Nephron progenitor cell (in vitro differentiated cells): ENCODE results near the gene YTHDC1.

Experiments
- DNase-seq: peaks from one replicate; pipeline ENCODE4 v3.0.0; 2021
- H3K27ac Mint-ChIP-seq: 2 replicates; pipeline ENCODE4 v1.8.0; 2021; ENCODE audit warnings: mild to moderate bottlenecking, moderate library complexity, mixed read lengths
- H3K27me3 Mint-ChIP-seq: 2 replicates; pipeline ENCODE4 v1.8.0; 2021; ENCODE audit warnings: mild to moderate bottlenecking, low read depth, mixed read lengths; ENCODE audit not compliant: poor library complexity
- H3K36me3 Mint-ChIP-seq: 2 replicates; pipeline ENCODE4 v1.8.0; 2021; ENCODE audit warnings: low read depth, mixed read lengths
- H3K4me1 Mint-ChIP-seq: 2 replicates; pipeline ENCODE4 v1.8.0; 2021; ENCODE audit warnings: mixed read lengths
- H3K4me3 Mint-ChIP-seq: 2 replicates; pipeline ENCODE4 v1.8.0; 2021; ENCODE audit warnings: mild to moderate bottlenecking, moderate library complexity, mixed read lengths
- H3K9me3 Mint-ChIP-seq: 2 replicates; pipeline ENCODE4 v1.8.0; 2021; ENCODE audit warnings: mild to moderate bottlenecking, moderate library complexity, mixed read lengths
- CTCF ChIP-seq: fragments of 200-600 bp; sonication (generic); IDR thresholded peaks from 2 replicates; pipeline ENCODE4 v1.5.0; 2021; ENCODE audit warnings: antibody characterized with exemption

Gene YTHDC1

GRCh38 chr4:68349279-68349648 is 626 bp downstream of the YTHDC1 start:
- H3K27ac Mint-ChIP-seq = peak overlapping the region; percentile 100
- DNase-seq = no peak
- peaks cover 23% of the 10 kb centered on the region for H3K4me1 Mint-ChIP-seq
- H3K4me3 Mint-ChIP-seq = peak overlapping the region; percentile 94
- H3K27me3 Mint-ChIP-seq = peaks cover 6% of the 10 kb centered on the region
- no peaks in the 10 kb centered on the region for H3K9me3 Mint-ChIP-seq
- H3K36me3 Mint-ChIP-seq = peaks cover 26% of the 10 kb centered on the region
- TF ChIP-seq CTCF = no peak

DNA sequence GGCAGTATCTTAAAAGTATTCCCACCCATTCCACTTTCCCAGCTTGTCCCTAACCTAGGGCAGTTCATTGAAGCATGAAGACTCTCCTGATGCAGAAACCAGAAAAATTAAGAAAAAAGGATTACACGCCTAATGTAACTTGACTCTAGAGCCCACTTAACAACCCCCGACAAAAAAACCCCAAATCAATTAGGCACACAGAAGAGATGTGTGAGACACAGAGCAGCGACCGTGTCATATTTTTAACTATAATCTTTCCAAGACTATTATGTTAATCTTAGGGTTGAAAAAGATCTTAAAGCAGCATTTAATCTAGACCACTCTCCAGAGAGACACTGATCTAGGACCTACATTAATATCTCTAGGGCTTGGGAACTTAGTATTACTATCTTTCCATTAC is 1.3 kb downstream of the YTHDC1 start:
- Mint-ChIP-seq H3K27ac (peak overlapping the region; percentile 100), H3K4me3 (peak overlapping the region; percentile 94), H3K36me3 (peaks cover 31% of the 10 kb centered on the region), H3K9me3 (no peaks in the 10 kb centered on the region), H3K27me3 (peaks cover 6% of the 10 kb centered on the region), H3K4me1 (peaks cover 23% of the 10 kb centered on the region)
- no peak for DNase-seq
- no peak for TF ChIP-seq CTCF

DNA sequence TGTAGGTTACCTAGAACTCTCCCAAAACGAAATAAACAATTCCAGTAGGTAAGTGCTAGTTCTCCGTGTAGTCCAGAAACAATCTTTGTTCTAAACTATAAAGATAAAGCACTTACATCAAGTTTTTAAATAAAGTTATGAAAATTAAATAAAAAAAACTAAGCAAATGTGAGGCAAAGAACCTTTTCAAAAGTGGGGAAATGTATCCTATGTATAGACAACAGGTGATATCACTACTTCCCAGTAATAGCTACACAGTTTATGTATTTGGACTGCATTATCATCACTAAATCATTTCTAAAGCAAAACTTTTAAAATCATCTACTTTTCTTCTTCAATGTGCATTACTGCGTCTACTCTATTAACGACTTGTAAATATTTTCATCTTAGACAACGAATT is 2.0 kb downstream of the YTHDC1 start:
- peak overlapping the region; percentile 100 for H3K27ac Mint-ChIP-seq

DNA sequence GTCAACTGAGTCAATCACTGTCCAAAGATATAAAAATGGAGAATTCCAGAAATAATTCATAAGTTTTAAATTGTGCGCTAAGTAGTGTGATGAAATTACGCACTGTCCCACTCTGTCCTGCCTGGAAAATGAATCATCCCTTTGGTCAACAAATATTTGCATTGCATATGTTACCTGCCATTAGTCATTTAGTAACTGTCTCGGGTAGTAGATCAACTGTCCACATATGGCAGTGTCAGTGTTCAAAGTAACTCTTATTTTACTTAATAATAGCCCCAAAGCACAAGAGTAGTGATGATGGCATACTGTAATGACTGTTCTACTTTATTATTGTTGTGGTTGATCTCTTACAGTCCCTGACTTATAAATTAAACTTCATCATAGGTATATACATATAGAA is 3.4 kb downstream of the YTHDC1 start:
- peak overlapping the region; percentile 52 for H3K4me3 Mint-ChIP-seq
- H3K4me1 Mint-ChIP-seq = peaks cover 31% of the 10 kb centered on the region
- no peak for DNase-seq
- peaks cover 3% of the 10 kb centered on the region for H3K27me3 Mint-ChIP-seq
- H3K27ac Mint-ChIP-seq = no peak overlapping the region
- TF ChIP-seq CTCF = no peak
- H3K36me3 Mint-ChIP-seq = peaks cover 36% of the 10 kb centered on the region
- no peaks in the 10 kb centered on the region for H3K9me3 Mint-ChIP-seq

More for the DNA sequence above, 2.0 kb downstream of the YTHDC1 start:
- Mint-ChIP-seq H3K27me3 (peaks cover 6% of the 10 kb centered on the region), H3K9me3 (no peaks in the 10 kb centered on the region), H3K4me1 (peaks cover 23% of the 10 kb centered on the region), H3K4me3 (peak overlapping the region; percentile 94), H3K36me3 (peaks cover 31% of the 10 kb centered on the region)
- DNase-seq = no peak
- no peak for TF ChIP-seq CTCF

DNA sequence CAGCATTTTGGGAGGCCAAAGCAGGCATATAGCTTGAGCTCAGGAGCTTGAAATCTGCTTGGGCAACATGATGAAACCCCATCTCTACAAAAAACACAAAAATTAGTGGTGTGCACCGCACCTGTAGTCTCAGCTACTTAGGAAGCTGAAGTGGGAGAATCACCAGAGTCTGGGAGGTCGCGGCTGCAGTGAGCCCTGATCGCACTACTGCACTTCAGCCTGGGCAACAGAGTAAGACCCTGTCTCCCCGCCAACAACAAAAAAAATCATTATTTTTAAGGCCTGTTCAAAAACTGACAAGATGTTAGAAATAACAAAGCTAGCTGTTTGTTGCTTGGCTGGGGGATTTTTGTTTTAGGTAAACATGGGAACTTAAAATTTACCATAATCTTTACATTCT is 5.1 kb downstream of the YTHDC1 start:
- no peak overlapping the region for H3K27ac Mint-ChIP-seq
- no peak overlapping the region for H3K4me3 Mint-ChIP-seq

More for the DNA sequence above, 5.1 kb downstream of the YTHDC1 start:
- H3K36me3 Mint-ChIP-seq = peaks cover 36% of the 10 kb centered on the region
- no peaks in the 10 kb centered on the region for H3K9me3 Mint-ChIP-seq
- no peak for DNase-seq
- no peak for TF ChIP-seq CTCF
- H3K4me1 Mint-ChIP-seq = peaks cover 31% of the 10 kb centered on the region
- no peaks in the 10 kb centered on the region for H3K27me3 Mint-ChIP-seq
